H1 (cell line): Measurements from ENCODE around the gene DLG1. TPM values are rescaled to one million over a fixed set of nuclear protein-coding genes. Genes with fewer than 3 reads are reported as not detected.
A peak's percentile ranks its signal among the peaks of the same experiment; 100 is the strongest.

Source experiments
- CTCF ChIA-PET: fragments of 300-600 bp; sonication (Branson Sonifier 250); formaldehyde crosslinking; loops from one replicate; lab custom pipeline; 2021; ENCODE audit not compliant: partially characterized antibody; lab: Charles Lee
- POLR2A ChIA-PET: fragments of 300-600 bp; sonication (Branson Sonifier 250); formaldehyde crosslinking; loops from one replicate; lab custom pipeline; 2021; ENCODE audit warnings: inconsistent platforms; ENCODE audit not compliant: partially characterized antibody; lab: Charles Lee
- DNase-seq, 2 experiments: peaks; one replicate each; pipeline versions ENCODE4 v3.0.0 to v3.0.0-alpha.2; 2010 to 2022; ENCODE audit warnings: low spot score in 2 of 2, low read depth in 1 of 2, mixed read lengths in 1 of 2
- FAIRE-seq: peaks from 2 replicates; lab custom pipeline; 2011; peaks lifted over from hg19 to GRCh38; lab: Jason Lieb, UNC
- H2AFZ ChIP-seq: 2 replicates; pipeline ENCODE4 v1.8.1; 2012; ENCODE audit warnings: low read length, inconsistent platforms
- H2AK5ac ChIP-seq: 2 replicates; pipeline ENCODE4 v1.6.1; 2013; ENCODE audit warnings: low read depth, low read length
- H2BK120ac ChIP-seq: replicated peaks from 2 replicates; pipeline ENCODE3; 2013; ENCODE audit warnings: low read depth, low read length, inconsistent platforms
- H2BK12ac ChIP-seq: 2 replicates; pipeline ENCODE4 v1.6.1; 2013; ENCODE audit warnings: low read depth, low read length
- H2BK15ac ChIP-seq: 2 replicates; pipeline ENCODE4 v1.6.1; 2013; ENCODE audit warnings: low read length
- H2BK20ac ChIP-seq: 2 replicates; pipeline ENCODE4 v1.6.1; 2013; ENCODE audit warnings: low read length
- H2BK5ac ChIP-seq: 2 replicates; pipeline ENCODE4 v1.6.1; 2013; ENCODE audit warnings: low read depth, low read length
- H3K14ac ChIP-seq: 2 replicates; pipeline ENCODE4 v1.6.1; 2013; ENCODE audit warnings: inconsistent platforms; ENCODE audit not compliant: insufficient read length
- H3K18ac ChIP-seq: 2 replicates; pipeline ENCODE4 v1.6.1; 2013; ENCODE audit warnings: low read length; ENCODE audit errors: extremely low read depth
- H3K23ac ChIP-seq: 2 replicates; pipeline ENCODE4 v1.6.1; 2013; ENCODE audit warnings: inconsistent platforms; ENCODE audit not compliant: insufficient read length
- H3K23me2 ChIP-seq: 2 replicates; pipeline ENCODE4 v1.6.1; 2013; ENCODE audit warnings: low read depth, low read length
- H3K27ac ChIP-seq: 2 replicates; pipeline ENCODE4 v1.6.1; 2011; ENCODE audit warnings: low read depth, low read length, inconsistent platforms
- H3K27me3 ChIP-seq, 4 experiments: replicated peaks in 1 of 4; 1 replicate in 1 of 4; 2 replicates in 3 of 4; pipeline versions ENCODE4 v1.6.1 to v1.8.1; 2011 to 2013; ENCODE audit warnings: low read length in 3 of 4, mild to moderate bottlenecking in 3 of 4, inconsistent platforms in 2 of 4, mixed read lengths in 2 of 4, moderate library complexity in 1 of 4; ENCODE audit not compliant: control insufficient read depth in 3 of 4, insufficient read depth in 3 of 4; ENCODE audit errors: extremely low read depth in 1 of 4
- H3K36me3 ChIP-seq, 4 experiments: 2 replicates each; pipeline versions ENCODE4 v1.6.1 to v1.8.1; 2011 to 2013; ENCODE audit warnings: mild to moderate bottlenecking in 4 of 4, low read length in 3 of 4, moderate library complexity in 2 of 4, control low read depth in 1 of 4, inconsistent platforms in 1 of 4; ENCODE audit not compliant: insufficient read depth in 4 of 4, control insufficient read depth in 2 of 4
- H3K4ac ChIP-seq: replicated peaks from 2 replicates; pipeline ENCODE3; 2013; ENCODE audit warnings: low read length, low read depth, mixed read lengths, inconsistent platforms; ENCODE audit not compliant: insufficient read length
- H3K4me1 ChIP-seq, 4 experiments: replicated peaks in 1 of 4; 1 replicate in 1 of 4; 2 replicates in 3 of 4; pipeline versions ENCODE4 v1.6.1 to v1.8.1; 2011 to 2013; ENCODE audit warnings: low read length in 3 of 4, inconsistent platforms in 2 of 4, mixed read lengths in 1 of 4; ENCODE audit not compliant: insufficient read depth in 4 of 4, control insufficient read depth in 3 of 4
- H3K4me2 ChIP-seq, 2 experiments: 2 replicates each; pipeline versions ENCODE4 v1.6.1 to v1.8.1; 2011 to 2013; ENCODE audit warnings: low read depth in 2 of 2, low read length in 2 of 2, control low read depth in 1 of 2, inconsistent platforms in 1 of 2, mild to moderate bottlenecking in 1 of 2; ENCODE audit not compliant: insufficient read depth in 1 of 2
- H3K4me3 ChIP-seq, 4 experiments: fragments of 200-600, 300-600 bp in 1 of 4; sonication (generic), shearing (Covaris generic), sonication (Bioruptor Twin) in 1 of 4; 2 replicates each; pipeline versions ENCODE4 v1.5.1 to v1.8.1; 2011 to 2016; ENCODE audit warnings: low read length in 4 of 4, low read depth in 3 of 4, control low read depth in 2 of 4, inconsistent platforms in 2 of 4, mild to moderate bottlenecking in 2 of 4, mixed read lengths in 1 of 4, moderate library complexity in 1 of 4; ENCODE audit not compliant: insufficient read depth in 2 of 4; ENCODE audit errors: extremely low read depth in 1 of 4
- H3K56ac ChIP-seq: replicated peaks from 2 replicates; pipeline ENCODE3; 2013; ENCODE audit warnings: low read depth, mild to moderate bottlenecking, mixed read lengths, low read length, inconsistent platforms; ENCODE audit not compliant: insufficient read length
- H3K79me1 ChIP-seq: 2 replicates; pipeline ENCODE4 v1.6.1; 2013; ENCODE audit warnings: low read depth, low read length, control low read depth
- H3K79me2 ChIP-seq, 2 experiments: 2 replicates each; pipeline versions ENCODE4 v1.6.1 to v1.8.1; 2012 to 2013; ENCODE audit warnings: low read length in 2 of 2, mild to moderate bottlenecking in 2 of 2, inconsistent platforms in 1 of 2; ENCODE audit not compliant: insufficient read depth in 2 of 2, control insufficient read depth in 1 of 2
- H3K9ac ChIP-seq, 4 experiments: replicated peaks in 1 of 4; 1 replicate in 1 of 4; 2 replicates in 3 of 4; pipeline versions ENCODE4 v1.6.1 to v1.8.1; 2011 to 2013; ENCODE audit warnings: low read depth in 3 of 4, low read length in 3 of 4, control low read depth in 2 of 4, mild to moderate bottlenecking in 2 of 4, moderate library complexity in 2 of 4, inconsistent platforms in 1 of 4; ENCODE audit errors: extremely low read depth in 1 of 4
- H3K9me3 ChIP-seq, 2 experiments: 2 replicates each; pipeline versions ENCODE4 v1.6.1 to v1.8.1; 2012 to 2013; ENCODE audit warnings: mild to moderate bottlenecking in 2 of 2, moderate library complexity in 2 of 2, control low read depth in 1 of 2, inconsistent platforms in 1 of 2, low read depth in 1 of 2, low read length in 1 of 2, mixed read lengths in 1 of 2; ENCODE audit not compliant: insufficient read depth in 2 of 2
- H4K20me1 ChIP-seq, 2 experiments: replicated peaks in 1 of 2; 2 replicates each; pipeline versions ENCODE3 to v1.8.1; 2011 to 2013; ENCODE audit warnings: inconsistent platforms in 2 of 2, low read length in 2 of 2, mild to moderate bottlenecking in 1 of 2; ENCODE audit not compliant: insufficient read depth in 2 of 2, control insufficient read depth in 1 of 2
- H4K5ac ChIP-seq: 2 replicates; pipeline ENCODE4 v1.6.1; 2013; ENCODE audit warnings: low read length, low read depth, mixed read lengths, inconsistent platforms; ENCODE audit not compliant: insufficient read length
- H4K8ac ChIP-seq: 2 replicates; pipeline ENCODE4 v1.8.0; 2013; ENCODE audit warnings: mild to moderate bottlenecking, moderate library complexity, low read length, inconsistent platforms; ENCODE audit not compliant: insufficient read depth; ENCODE audit errors: extremely low read depth
- H4K91ac ChIP-seq: replicated peaks from 2 replicates; pipeline ENCODE3; 2013; ENCODE audit warnings: low read length, mixed read lengths, inconsistent platforms; ENCODE audit not compliant: insufficient read length
- ATF2 ChIP-seq: IDR thresholded peaks from 2 replicates; pipeline ENCODE4 v1.6.1; 2012; ENCODE audit warnings: low read length, inconsistent platforms
- CBX5 ChIP-seq: fragments of 300-800, 300-1000 bp; sonication (generic); IDR thresholded peaks from 2 replicates; pipeline ENCODE4 v1.7.1; 2016; ENCODE audit warnings: antibody characterized with exemption, low read length, low read depth
- CBX8 ChIP-seq: fragments of 300-800, 300-1000 bp; sonication (generic); IDR thresholded peaks from 2 replicates; pipeline ENCODE4 v1.7.1; 2016; ENCODE audit warnings: low read depth, low read length, borderline replicate concordance
- CREB1 ChIP-seq: IDR thresholded peaks from 2 replicates; pipeline ENCODE4 v1.6.1; 2012; ENCODE audit warnings: inconsistent platforms
- KDM1A ChIP-seq: fragments of 200-600, 300-600 bp; sonication (generic); IDR thresholded peaks from 2 replicates; pipeline ENCODE4 v1.7.1; 2016; ENCODE audit warnings: mild to moderate bottlenecking, low read length, borderline replicate concordance
- KDM4A ChIP-seq: IDR thresholded peaks from one replicate; pipeline ENCODE4 v1.7.1; 2012; ENCODE audit warnings: low read depth, mild to moderate bottlenecking, moderate library complexity, low read length, inconsistent platforms; ENCODE audit not compliant: severe bottlenecking
- KDM5A ChIP-seq: fragments of 200-600 bp; IDR thresholded peaks from 2 replicates; pipeline ENCODE4 v1.7.1; 2012; ENCODE audit warnings: mild to moderate bottlenecking, low read length, inconsistent platforms, mixed read lengths
- NANOG ChIP-seq: IDR thresholded peaks from 2 replicates; pipeline ENCODE4 v1.6.1; 2011; ENCODE audit warnings: low read length, low read depth, mild to moderate bottlenecking, inconsistent platforms; ENCODE audit not compliant: insufficient read depth, poor library complexity, severe bottlenecking
- POLR2A ChIP-seq, 2 experiments: IDR thresholded peaks; 1 replicate in 1 of 2; 2 replicates in 1 of 2; pipeline ENCODE4 v1.6.1; 2011; ENCODE audit warnings: low read depth in 2 of 2, low read length in 2 of 2, mild to moderate bottlenecking in 2 of 2; ENCODE audit errors: control extremely low read depth in 1 of 2
- RFX5 ChIP-seq: IDR thresholded peaks from 2 replicates; pipeline ENCODE4 v1.6.1; 2011; ENCODE audit warnings: low read depth, low read length, improper control_type of control experiment, borderline replicate concordance
- RNF2 ChIP-seq: fragments of 200-900, 300-1000 bp; sonication (generic); IDR thresholded peaks from 2 replicates; pipeline ENCODE4 v1.7.1; 2016; ENCODE audit warnings: borderline replicate concordance, low read depth, mild to moderate bottlenecking, antibody characterized with exemption, low read length; ENCODE audit not compliant: poor library complexity, severe bottlenecking; ENCODE audit errors: missing control alignments
- SUZ12 ChIP-seq: fragments of 200-600 bp; sonication (generic); IDR thresholded peaks from 2 replicates; pipeline ENCODE4 v1.6.1; 2012; ENCODE audit warnings: mild to moderate bottlenecking, inconsistent platforms, low read length, moderate library complexity, mixed read lengths
- TBP ChIP-seq: IDR thresholded peaks from 2 replicates; pipeline ENCODE4 v1.6.1; 2011; ENCODE audit warnings: low read depth, low read length, improper control_type of control experiment
- WGBS, 2 experiments: shearing (Covaris generic) in 1 of 2; methylation state at CpG; one replicate each; pipeline versions ENCODE4 v1.1.6 to v1.1.7; 2013 to 2015; ENCODE audit warnings: low lambda C conversion rate in 2 of 2, mixed read lengths in 2 of 2, inconsistent platforms in 1 of 2, low coverage in 1 of 2, missing lambda C conversion rate in 1 of 2; ENCODE audit not compliant: insufficient replicate concordance in 2 of 2, insufficient coverage in 1 of 2, insufficient read length in 1 of 2; ENCODE audit errors: extremely low coverage in 1 of 2, missing lambda C conversion rate in 1 of 2; 5-methylcytosine and 5-hydroxymethylcytosine counted together
- polyA plus RNA-seq, 7 experiments: library from polyadenylated mRNA; depleted of rRNA in 3 of 7; stranded (reverse) in 5 of 7; unstranded in 2 of 7; fragments of >200 nt in 5 of 7; fragments of 200-250 nt in 2 of 7; gene quantifications; 1 replicate in 5 of 7; 2 replicates in 1 of 7; 4 replicates in 1 of 7; pipeline versions ENCODE4 v1.2.1 to v1.2.3, GENCODE V29; 2011 to 2013; ENCODE audit warnings: missing spikeins in 2 of 7, mixed read lengths in 2 of 7
- total RNA-seq: library from RNA; stranded (reverse); fragmentation: NEBNext Ultra II Directional; extraction: Animal tissue kit (Norgen Biotek cat#: 25700); gene quantifications from 2 replicates; pipeline ENCODE4 v1.2.1, GENCODE V29; 2021

Gene DLG1
- total and polyA plus RNA-seq, 2 of the 8 experiments (the other 6 are each of a cell fraction or from before 2014, with no cell fraction given): 13.4 to 78.8 TPM

GRCh38 chr3:197212290-197212689 is 86.1 kb downstream of the DLG1 start:
- Histone ChIP-seq H4K5ac (no peak overlapping the region), H3K56ac (no peak overlapping the region), H3K4me2 (peak overlapping the region in 1 of 2 experiments; percentile 28; a peak in 1 of 4 replicates), H2BK120ac (no peak overlapping the region), H3K23ac (no peak overlapping the region), H4K20me1 (no peaks in the 10 kb centered on the region), H2BK5ac (no peak overlapping the region), H3K36me3 (no peaks in the 10 kb centered on the region), H3K14ac (no peak overlapping the region), H3K4me3 (peak overlapping the region in 1 of 4 experiments; percentile 8; a peak in 1 of 8 replicates), H3K9me3 (no peaks in the 10 kb centered on the region), H3K4me1 (peaks cover 0 to 5% (median 3%) of the 10 kb centered on the region in 4 experiments; a peak in 3 of 7 replicates), H4K8ac (no peak overlapping the region), H2BK20ac (no peak overlapping the region), H3K18ac (no peak overlapping the region), H3K4ac (no peak overlapping the region), H3K27ac (no peak overlapping the region)
- 7% methylated on average over 5 of the region's 5 CpGs; no CpG with 5 or more reads in 1 of the 2 experiments for WGBS, 2 experiments
- CTCF ChIA-PET: no interaction called here
- TF ChIP-seq TBP (no peak), KDM4A (no peak), KDM1A (no peak), CBX8 (no peak), KDM5A (no peak), SUZ12 (no peak), NANOG (no peak), RFX5 (no peak), POLR2A (IDR thresholded peaks at IDR 0.05; ENCODE audit: control extremely low read depth in 1 of 2, low read depth in 2 of 2, low read length in 2 of 2) (no peak), ATF2 (no peak), CREB1 (no peak), CBX5 (no peak), RNF2 (no peak)
- TF ChIP-seq, all 59 proteins: peak for 0
- DNase-seq (no peak), FAIRE-seq (peak; percentile 78)
- Histone ChIP-seq H3K9ac (no peak overlapping the region), H2BK15ac (no peak overlapping the region), H4K91ac (no peak overlapping the region), H3K79me1 (no peaks in the 10 kb centered on the region), H3K23me2 (no peaks in the 10 kb centered on the region), H2AK5ac (no peak overlapping the region), H3K27me3 (no peaks in the 10 kb centered on the region), H2AFZ (no peak overlapping the region), H2BK12ac (no peak overlapping the region), H3K79me2 (peaks cover 0 to 92% of the 10 kb centered on the region in 2 experiments; a peak in 3 of 4 replicates)
- POLR2A ChIA-PET: no interaction called here
